ENCODE data around the gene SSRP1.

The SSRP1 gene

GRCh38 chr11:57335343-57336110 lies at the start of gene SSRP1:
Gene SSRP1 (minus strand): TSS chr11:57335892. CDS start chr11:57335121, 771 bp downstream.
- Histone ChIP-seq H3K27me3 (replicated peaks; ENCODE audit: insufficient read depth, low read length) (0 out of 2 replicates have a peak, but pooled peaks cover 3% of the 10 kb centered on the region), H3K4me1 (ENCODE audit: low read length) (peaks cover 13% of the 10 kb centered on the region), H2AFZ (ENCODE audit: low read length) (peak within 1 kb of the TSS; percentile 93), H3K9ac (ENCODE audit: low read length) (peak within 1 kb of the TSS; percentile 95), H3K27ac (ENCODE audit: low read length) (peak within 1 kb of the TSS; percentile 51), H3F3A (ENCODE audit: insufficient read depth, low read length) (no peaks in the 10 kb centered on the region), H3K4me2 (ENCODE audit: low read depth, low read length) (peak within 1 kb of the TSS; percentile 86), H3K4me3 (ENCODE audit: low read length) (peak within 1 kb of the TSS; percentile 75), H3K79me2 (ENCODE audit: low read length) (peaks cover 56% of the 10 kb centered on the region), H3K9me3 (replicated peaks; ENCODE audit: insufficient read depth, low read length) (no peaks in the 10 kb centered on the region), H3K9me2 (replicated peaks; ENCODE audit: insufficient read depth, low read length) (no peaks in the 10 kb centered on the region), H4K20me1 (ENCODE audit: insufficient read depth, low read length) (no peaks in the 10 kb centered on the region), H3K36me3 (replicated peaks; ENCODE audit: insufficient read depth, low read length) (peaks cover 15% of the 10 kb centered on the region)
- 0 out of 2 replicates have a peak, but pooled peaks have one; percentile 8 for TF ChIP-seq CTCF (IDR thresholded peaks at IDR 0.05; ENCODE audit: low read length)
- no peak for TF ChIP-seq EZH2 (optimal IDR thresholded peaks at IDR 0.05; ENCODE audit: low read depth, low read length)
- peak; percentile 91 for DNase-seq

- TF ChIP-seq CTCF (IDR thresholded peaks at IDR 0.05; ENCODE audit: low read length) (no peak), EZH2 (optimal IDR thresholded peaks at IDR 0.05; ENCODE audit: low read depth, low read length) (no peak), EZH2phosphoT487 (IDR thresholded peaks at IDR 0.05; ENCODE audit: low read length) (no peak)
- Histone ChIP-seq H4K20me1 (ENCODE audit: insufficient read depth, low read length) (no peaks in the 10 kb centered on the region), H3K79me2 (ENCODE audit: low read length) (no peaks in the 10 kb centered on the region), H3K4me2 (ENCODE audit: low read depth, low read length) (no peak within 1 kb of the TSS), H3K27ac (ENCODE audit: low read length) (no peak within 1 kb of the TSS), H3K36me3 (replicated peaks; ENCODE audit: insufficient read depth, low read length) (no peaks in the 10 kb centered on the region), H3K9me3 (replicated peaks; ENCODE audit: insufficient read depth, low read length) (no peaks in the 10 kb centered on the region), H3K4me1 (ENCODE audit: low read length) (no peaks in the 10 kb centered on the region), H3K9me2 (replicated peaks; ENCODE audit: insufficient read depth, low read length) (no peaks in the 10 kb centered on the region), H2AFZ (ENCODE audit: low read length) (no peak within 1 kb of the TSS), H3F3A (ENCODE audit: insufficient read depth, low read length) (no peaks in the 10 kb centered on the region), H3K27me3 (replicated peaks; ENCODE audit: insufficient read depth, low read length) (peaks cover 11% of the 10 kb centered on the region; the same call in 1 of the 2 replicates), H3K4me3 (ENCODE audit: low read length) (no peak within 1 kb of the TSS), H3K9ac (ENCODE audit: low read length) (no peak within 1 kb of the TSS)
- DNase-seq = no peak
Measured at GRCh38 chr11:57380975-57381374, 45.3 kb upstream of the SSRP1 start, which contains the start of gene PRG3. Gene PRG3 (minus strand): TSS chr11:57381150. CDS start chr11:57380708, 442 bp downstream.

- H3K27ac ChIP-seq (ENCODE audit: low read length) = no peak overlapping the region
- H3K9me2 ChIP-seq (replicated peaks; ENCODE audit: insufficient read depth, low read length) = no peaks in the 10 kb centered on the region
- DNase-seq = peak; percentile 11
- no peaks in the 10 kb centered on the region for H3K79me2 ChIP-seq (ENCODE audit: low read length)
- H3K9ac ChIP-seq (ENCODE audit: low read length) = no peak overlapping the region
- peaks cover 11% of the 10 kb centered on the region; the same call in 1 of the 2 replicates for H3K27me3 ChIP-seq (replicated peaks; ENCODE audit: insufficient read depth, low read length)
- no peaks in the 10 kb centered on the region for H3F3A ChIP-seq (ENCODE audit: insufficient read depth, low read length)
- no peak overlapping the region for H2AFZ ChIP-seq (ENCODE audit: low read length)
- H4K20me1 ChIP-seq (ENCODE audit: insufficient read depth, low read length) = no peaks in the 10 kb centered on the region
- no peaks in the 10 kb centered on the region for H3K4me1 ChIP-seq (ENCODE audit: low read length)
- no peak overlapping the region for H3K4me3 ChIP-seq (ENCODE audit: low read length)
- no peaks in the 10 kb centered on the region for H3K9me3 ChIP-seq (replicated peaks; ENCODE audit: insufficient read depth, low read length)
- no peaks in the 10 kb centered on the region for H3K36me3 ChIP-seq (replicated peaks; ENCODE audit: insufficient read depth, low read length)
- H3K4me2 ChIP-seq (ENCODE audit: low read depth, low read length) = no peak overlapping the region
- no peak for TF ChIP-seq CTCF (IDR thresholded peaks at IDR 0.05; ENCODE audit: low read length)
- TF ChIP-seq EZH2phosphoT487 (IDR thresholded peaks at IDR 0.05; ENCODE audit: low read length) = no peak
- no peak for TF ChIP-seq EZH2 (optimal IDR thresholded peaks at IDR 0.05; ENCODE audit: low read depth, low read length)
Measured at GRCh38 chr11:57379732-57380131, 44.0 kb upstream of the SSRP1 start.

All from MM.1S (cell line).